ENCODE data around the gene SF3A1. TPM values are rescaled to one million over a fixed set of nuclear protein-coding genes. Genes with fewer than 3 reads are reported as not detected.
"Not testable (repeated sequence)": the region's sequence is repeated elsewhere in the genome, so short reads cannot be mapped to it uniquely, and the experiment has no call there.

SF3A1 gene
- total RNA-seq, 1 experiment from 2014 or later = 230 TPM

DNA sequence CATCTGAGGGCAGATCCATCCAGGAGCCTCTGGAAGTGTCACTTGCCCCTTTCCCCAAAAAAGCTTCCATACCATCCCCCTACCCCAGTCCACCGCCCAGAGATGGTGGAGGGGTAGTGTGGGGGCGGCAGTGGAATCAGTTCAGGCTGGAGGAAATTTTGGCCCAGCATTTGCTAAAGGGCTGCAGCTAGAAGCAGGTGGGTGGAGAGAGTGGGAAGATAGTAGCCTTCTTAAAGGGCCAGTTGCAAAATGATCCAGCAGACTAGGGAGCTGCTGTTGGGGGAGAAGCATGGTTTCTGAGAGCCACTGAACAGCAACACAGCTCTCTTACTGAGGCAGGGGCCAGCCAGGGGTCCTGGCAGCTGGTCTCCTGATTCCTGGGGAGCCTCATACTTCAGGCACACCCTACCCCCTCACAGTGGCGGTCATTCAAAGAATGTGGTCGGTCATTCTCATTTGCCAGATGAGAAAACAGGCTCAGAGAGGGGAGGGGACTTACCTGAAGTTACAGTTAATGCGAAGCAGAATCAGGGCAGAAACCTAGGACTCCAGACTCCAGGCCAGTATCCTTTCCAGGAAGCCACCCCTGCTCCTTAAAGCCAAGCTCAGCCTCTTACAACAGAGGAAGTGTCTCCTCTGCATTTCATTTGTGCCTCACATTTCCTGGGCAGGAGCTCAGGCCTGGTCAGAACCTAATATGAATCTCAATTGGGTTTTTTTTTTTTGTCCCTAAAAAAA lies 45.5 kb upstream of the SF3A1 start:
- no peaks in the 10 kb centered on the region for H4K20me1 ChIP-seq (ENCODE audit: insufficient read depth)
- peak overlapping the region; percentile 14; the same call in 1 of the 2 replicates for H3K4me2 ChIP-seq (ENCODE audit: low read length)
- ChIA-PET CTCF (no interaction called here), POLR2A (interaction anchor here (0.7 to 1.8 kb wide), 4 partner anchors 13 to 85 kb away, joined by 3 to 7 read pairs (median 4); no protein-coding TSS in a partner anchor), RAD21 (ENCODE audit: low non-redundant PET in 1 of 2, low total read pairs in 2 of 2, uncharacterized antibody in 2 of 2, unreplicated experiment in 2 of 2) (no interaction called here)
- BruUV-seq (replicated peaks) = no TSS peak
- H3K9me2 ChIP-seq (ENCODE audit: insufficient read depth) = no peaks in the 10 kb centered on the region
- peaks cover 14 to 36% of the 10 kb centered on the region in 2 experiments; a peak in 3 of 4 replicates for H3K4me1 ChIP-seq (ENCODE audit: control insufficient read depth in 1 of 2, insufficient read depth in 2 of 2, low read length in 2 of 2)
- no peak overlapping the region for H2AFZ ChIP-seq (ENCODE audit: low read depth, low read length, poor library complexity, severe bottlenecking)
- ATAC-seq (no peak), DNase-seq (ENCODE audit: low read depth, low spot score) (no peak)
- peaks cover 51% of the 10 kb centered on the region for H3K79me2 ChIP-seq (ENCODE audit: insufficient read depth, low read length)
- TF ChIP-seq FOSL1 (IDR thresholded peaks at IDR 0.05; ENCODE audit: low read depth) (no peak), EGR1 (IDR thresholded peaks at IDR 0.05; ENCODE audit: low read depth) (0 out of 2 replicates have a peak, but pooled peaks have one; percentile 14)
- peaks cover 4 to 33% of the 10 kb centered on the region in 2 experiments; a peak in 3 of 4 replicates for H3K36me3 ChIP-seq (ENCODE audit: control insufficient read depth in 1 of 2, insufficient read depth in 2 of 2, low read length in 2 of 2)
- no peak overlapping the region for H3K27ac ChIP-seq (ENCODE audit: low read depth, low read length)
- H3K9me3 ChIP-seq (ENCODE audit: control insufficient read depth in 1 of 2, insufficient read depth in 1 of 2, low read depth in 1 of 2, low read length in 2 of 2) = no peaks in the 10 kb centered on the region
- H3K4me3 ChIP-seq (replicated peaks in 1 of 2; ENCODE audit: low read depth in 1 of 2, low read length in 2 of 2) = no peak overlapping the region
- H3K9ac ChIP-seq (ENCODE audit: low read length) = no peak overlapping the region
- intact Hi-C loops (cut with micrococcal nuclease) = no loop called here
- H3K27me3 ChIP-seq (ENCODE audit: insufficient read depth, low read length) = no peaks in the 10 kb centered on the region

DNA sequence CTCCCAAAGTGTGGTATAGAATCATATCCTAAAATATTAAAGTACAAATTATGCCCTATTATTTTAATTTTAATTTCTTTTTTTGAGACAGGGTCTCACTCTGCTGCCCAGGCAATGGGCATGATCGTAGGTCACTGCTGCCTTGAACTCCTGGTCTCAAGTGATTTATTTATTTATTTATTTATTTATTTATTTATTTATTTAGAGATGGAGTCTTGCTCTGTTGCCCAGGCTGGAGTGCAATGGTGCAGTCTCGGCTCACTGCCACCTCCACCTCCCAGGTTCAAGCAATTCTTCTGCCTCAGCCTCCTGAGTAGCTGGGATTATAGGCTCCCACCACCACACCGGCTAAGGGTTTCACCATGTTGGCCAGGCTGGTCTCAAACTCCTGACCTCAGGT lies 44.3 kb upstream of the SF3A1 start:
- POLR2A ChIA-PET = interaction anchor here (1.5 kb wide), 1 partner anchor 14 kb away, joined by 3 read pairs; no protein-coding TSS in a partner anchor
- H2AFZ ChIP-seq (ENCODE audit: low read depth, low read length, poor library complexity, severe bottlenecking); H3K27me3 ChIP-seq (ENCODE audit: insufficient read depth, low read length); H3K27ac ChIP-seq (ENCODE audit: low read depth, low read length); H3K4me3 ChIP-seq (replicated peaks in 1 of 2; ENCODE audit: low read depth in 1 of 2, low read length in 2 of 2); RAD21 ChIA-PET (ENCODE audit: low non-redundant PET in 1 of 2, low total read pairs in 2 of 2, uncharacterized antibody in 2 of 2, unreplicated experiment in 2 of 2); BruUV-seq (replicated peaks); H3K9ac ChIP-seq (ENCODE audit: low read length); H4K20me1 ChIP-seq (ENCODE audit: insufficient read depth); H3K9me2 ChIP-seq (ENCODE audit: insufficient read depth); ATAC-seq; DNase-seq (ENCODE audit: low read depth, low spot score); CTCF ChIA-PET; H3K4me2 ChIP-seq (ENCODE audit: low read length); intact Hi-C loops (cut with micrococcal nuclease); H3K9me3 ChIP-seq (ENCODE audit: control insufficient read depth in 1 of 2, insufficient read depth in 1 of 2, low read depth in 1 of 2, low read length in 2 of 2): not testable (repeated sequence)
- H3K79me2 ChIP-seq (ENCODE audit: insufficient read depth, low read length) = peaks cover 54% of the 10 kb centered on the region
- peaks cover 19 to 37% of the 10 kb centered on the region in 2 experiments; a peak in 3 of 4 replicates for H3K4me1 ChIP-seq (ENCODE audit: control insufficient read depth in 1 of 2, insufficient read depth in 2 of 2, low read length in 2 of 2)
- peaks cover 0 to 22% of the 10 kb centered on the region in 2 experiments; a peak in 2 of 4 replicates for H3K36me3 ChIP-seq (ENCODE audit: control insufficient read depth in 1 of 2, insufficient read depth in 2 of 2, low read length in 2 of 2)
